Chondrocyte (in vitro differentiated cells): ENCODE measurements around the gene USP11. TPM values are rescaled to one million over a fixed set of nuclear protein-coding genes. Genes with fewer than 3 reads are reported as not detected.
"Not testable (repeated sequence)": the region's sequence is repeated elsewhere in the genome, so short reads cannot be mapped to it uniquely, and the experiment has no call there.

Experiments
- DNase-seq: peaks from one replicate; pipeline ENCODE4 v3.0.0; 2021; ENCODE audit warnings: mixed read lengths, low spot score
- H3K27ac Mint-ChIP-seq: one replicate; pipeline ENCODE4 v1.8.0; 2021; ENCODE audit warnings: mild to moderate bottlenecking, moderate library complexity, mixed read lengths; ENCODE audit not compliant: unreplicated experiment
- H3K27me3 Mint-ChIP-seq: 2 replicates; pipeline ENCODE4 v1.8.0; 2021; ENCODE audit warnings: low read depth, mixed read lengths
- H3K36me3 Mint-ChIP-seq: 2 replicates; pipeline ENCODE4 v1.8.0; 2021; ENCODE audit warnings: low read depth, mixed read lengths
- H3K4me1 Mint-ChIP-seq: 2 replicates; pipeline ENCODE4 v1.8.0; 2021; ENCODE audit warnings: low read depth, mild to moderate bottlenecking, mixed read lengths
- H3K4me3 Mint-ChIP-seq: one replicate; pipeline ENCODE4 v1.8.0; 2021; ENCODE audit warnings: mild to moderate bottlenecking, moderate library complexity, mixed read lengths; ENCODE audit not compliant: unreplicated experiment
- H3K9me3 Mint-ChIP-seq: 2 replicates; pipeline ENCODE4 v1.8.0; 2021; ENCODE audit warnings: low read depth, mixed read lengths
- total RNA-seq: library from RNA; stranded (reverse); gene quantifications from 3 replicates; pipeline ENCODE4 v1.2.1, GENCODE V29; 2021
- TF ChIP-seq, protein P1 (sequence below): fragments of 200-600 bp; sonication (generic); IDR thresholded peaks from 2 replicates; pipeline ENCODE4 v1.5.0; 2021; ENCODE audit warnings: antibody characterized with exemption, mild to moderate bottlenecking, moderate library complexity

USP11 gene
- total RNA-seq, 1 donor from 2014 or later, result 157 TPM

DNA sequence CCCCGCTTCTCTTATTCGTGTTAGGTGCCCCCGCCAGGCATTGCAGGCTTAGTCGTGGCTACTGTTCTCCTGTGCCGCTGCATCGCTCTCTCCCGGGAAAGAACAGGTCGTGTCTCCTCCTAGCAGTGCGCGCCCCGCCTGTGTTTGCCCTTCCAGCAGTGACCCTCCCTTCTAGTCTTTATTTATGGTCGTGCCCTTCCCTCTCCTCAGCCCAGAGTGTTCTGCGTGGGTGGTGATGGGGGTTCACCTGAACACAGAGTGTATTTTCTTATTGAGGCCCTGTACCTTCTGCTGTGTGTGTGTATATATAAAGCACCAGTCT, 15.2 kb downstream of the USP11 start:
- Mint-ChIP-seq H3K27me3 (no peaks in the 10 kb centered on the region), H3K36me3 (peaks cover 40% of the 10 kb centered on the region), H3K4me3 (no peak overlapping the region), H3K9me3 (peaks cover 3% of the 10 kb centered on the region), H3K4me1 (no peaks in the 10 kb centered on the region), H3K27ac (no peak overlapping the region)
- no peak for DNase-seq
- TF ChIP-seq, protein P1, sequence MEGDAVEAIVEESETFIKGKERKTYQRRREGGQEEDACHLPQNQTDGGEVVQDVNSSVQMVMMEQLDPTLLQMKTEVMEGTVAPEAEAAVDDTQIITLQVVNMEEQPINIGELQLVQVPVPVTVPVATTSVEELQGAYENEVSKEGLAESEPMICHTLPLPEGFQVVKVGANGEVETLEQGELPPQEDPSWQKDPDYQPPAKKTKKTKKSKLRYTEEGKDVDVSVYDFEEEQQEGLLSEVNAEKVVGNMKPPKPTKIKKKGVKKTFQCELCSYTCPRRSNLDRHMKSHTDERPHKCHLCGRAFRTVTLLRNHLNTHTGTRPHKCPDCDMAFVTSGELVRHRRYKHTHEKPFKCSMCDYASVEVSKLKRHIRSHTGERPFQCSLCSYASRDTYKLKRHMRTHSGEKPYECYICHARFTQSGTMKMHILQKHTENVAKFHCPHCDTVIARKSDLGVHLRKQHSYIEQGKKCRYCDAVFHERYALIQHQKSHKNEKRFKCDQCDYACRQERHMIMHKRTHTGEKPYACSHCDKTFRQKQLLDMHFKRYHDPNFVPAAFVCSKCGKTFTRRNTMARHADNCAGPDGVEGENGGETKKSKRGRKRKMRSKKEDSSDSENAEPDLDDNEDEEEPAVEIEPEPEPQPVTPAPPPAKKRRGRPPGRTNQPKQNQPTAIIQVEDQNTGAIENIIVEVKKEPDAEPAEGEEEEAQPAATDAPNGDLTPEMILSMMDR, result no peak

DNA sequence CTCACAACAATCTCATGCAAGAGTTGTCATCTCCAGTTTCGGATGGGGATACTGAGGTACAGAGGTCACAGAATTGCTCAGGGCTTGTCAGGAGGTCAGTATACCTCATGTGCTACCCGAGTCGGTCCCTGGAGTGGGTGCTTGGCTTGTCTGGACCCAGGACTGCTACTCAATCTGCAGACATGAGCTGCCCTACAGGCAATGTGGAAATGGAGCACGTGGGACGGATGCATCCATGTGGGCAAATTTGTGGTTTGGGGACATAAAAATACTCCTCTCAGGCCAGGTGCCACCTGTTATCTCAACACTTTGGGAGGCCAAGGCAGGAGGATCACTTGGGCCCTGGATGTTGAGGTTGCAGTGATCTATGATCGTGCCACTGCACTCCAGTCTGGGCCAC, 15.8 kb downstream of the USP11 start:
- H3K27me3 Mint-ChIP-seq, result no peaks in the 10 kb centered on the region
- TF ChIP-seq, protein P1, result no peak
- H3K27ac Mint-ChIP-seq, result no peak overlapping the region
- H3K36me3 Mint-ChIP-seq, result peaks cover 38% of the 10 kb centered on the region
- peaks cover 4% of the 10 kb centered on the region for H3K9me3 Mint-ChIP-seq
- no peaks in the 10 kb centered on the region for H3K4me1 Mint-ChIP-seq
- H3K4me3 Mint-ChIP-seq, result no peak overlapping the region
- no peak for DNase-seq

DNA sequence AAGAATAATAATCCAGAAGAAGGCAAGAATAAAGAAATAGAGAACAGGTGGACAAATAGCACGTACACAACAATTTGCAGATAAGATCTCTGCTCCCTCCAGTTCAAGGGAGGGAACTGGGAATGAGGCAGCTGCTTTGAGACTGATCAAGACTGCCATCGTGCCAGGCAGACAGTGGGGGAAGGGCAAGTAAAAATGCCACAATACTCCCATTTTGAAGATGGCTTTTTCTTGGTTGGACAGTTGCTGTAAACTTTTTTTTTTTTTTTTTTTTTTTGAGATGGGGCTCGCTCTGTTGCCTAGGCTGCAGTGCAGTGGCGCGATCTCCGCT, 17.2 kb downstream of the USP11 start:
- H3K4me1 Mint-ChIP-seq, result no peaks in the 10 kb centered on the region
- H3K27me3 Mint-ChIP-seq, result no peaks in the 10 kb centered on the region
- no peak for DNase-seq
- H3K9me3 Mint-ChIP-seq, result peaks cover 14% of the 10 kb centered on the region
- H3K27ac Mint-ChIP-seq, result no peak overlapping the region
- TF ChIP-seq, protein P1, result no peak
- no peak overlapping the region for H3K4me3 Mint-ChIP-seq
- peaks cover 29% of the 10 kb centered on the region for H3K36me3 Mint-ChIP-seq

DNA sequence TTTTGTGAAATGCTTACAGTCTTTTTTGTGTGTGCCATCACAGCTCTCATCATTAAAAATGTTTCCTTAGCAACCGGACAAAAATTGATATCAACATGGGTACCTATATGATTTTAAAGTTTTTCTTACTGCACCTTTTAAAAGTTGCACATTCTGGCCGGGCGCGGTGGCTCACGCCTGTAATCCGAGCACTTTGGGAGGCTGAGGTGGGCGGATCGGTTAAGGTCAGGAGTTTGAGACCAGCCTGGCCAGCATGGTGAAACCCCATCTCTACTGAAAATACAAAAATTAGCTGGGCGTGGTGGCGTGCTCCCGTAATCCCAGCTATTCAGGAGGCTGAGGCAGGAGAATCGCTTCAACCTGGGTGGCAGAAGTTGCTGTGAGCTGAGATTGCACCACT, 24.8 kb downstream of the USP11 start:
- H3K4me1 Mint-ChIP-seq, DNase-seq, H3K27ac Mint-ChIP-seq, H3K4me3 Mint-ChIP-seq, H3K36me3 Mint-ChIP-seq, H3K27me3 Mint-ChIP-seq: not testable (repeated sequence)
- peaks cover 14% of the 10 kb centered on the region for H3K9me3 Mint-ChIP-seq

DNA sequence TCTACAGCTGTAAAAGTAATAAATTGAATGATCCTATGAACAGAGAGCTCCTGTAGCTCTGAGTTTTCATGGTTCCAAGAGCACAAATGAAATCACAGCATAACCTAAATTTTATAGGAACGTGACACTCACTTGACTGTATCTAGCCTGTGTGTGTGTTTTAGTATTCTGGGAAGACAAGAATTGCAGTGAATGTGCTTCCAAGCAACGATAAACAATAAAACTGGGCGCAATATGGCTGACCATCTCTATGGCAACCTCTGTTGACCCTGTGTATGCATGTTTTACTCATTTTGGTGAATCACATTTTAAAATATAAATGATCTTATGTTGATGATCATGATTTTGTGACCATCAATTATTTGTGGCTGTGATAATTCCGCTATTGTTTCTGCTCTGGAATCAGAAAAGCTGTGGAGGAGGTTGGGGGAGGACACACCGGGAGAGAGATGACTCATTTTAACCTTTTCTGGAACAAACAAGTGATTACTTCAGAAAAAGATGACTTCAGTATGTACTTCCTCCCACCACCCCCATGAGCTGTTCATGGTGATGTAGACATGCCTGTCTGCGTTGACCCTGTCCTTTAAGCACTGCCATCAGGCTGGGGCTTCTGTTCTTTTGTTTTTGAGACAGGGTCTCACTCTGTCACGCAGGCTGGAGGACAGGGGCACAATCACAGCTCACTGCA, 31.8 kb downstream of the USP11 start:
- no peaks in the 10 kb centered on the region for H3K4me1 Mint-ChIP-seq
- H3K36me3 Mint-ChIP-seq, result no peaks in the 10 kb centered on the region
- H3K4me3 Mint-ChIP-seq, result no peak overlapping the region
- H3K27ac Mint-ChIP-seq, result no peak overlapping the region
- no peak for DNase-seq
- TF ChIP-seq, protein P1, result no peak
- no peaks in the 10 kb centered on the region for H3K27me3 Mint-ChIP-seq
- no peaks in the 10 kb centered on the region for H3K9me3 Mint-ChIP-seq

DNA sequence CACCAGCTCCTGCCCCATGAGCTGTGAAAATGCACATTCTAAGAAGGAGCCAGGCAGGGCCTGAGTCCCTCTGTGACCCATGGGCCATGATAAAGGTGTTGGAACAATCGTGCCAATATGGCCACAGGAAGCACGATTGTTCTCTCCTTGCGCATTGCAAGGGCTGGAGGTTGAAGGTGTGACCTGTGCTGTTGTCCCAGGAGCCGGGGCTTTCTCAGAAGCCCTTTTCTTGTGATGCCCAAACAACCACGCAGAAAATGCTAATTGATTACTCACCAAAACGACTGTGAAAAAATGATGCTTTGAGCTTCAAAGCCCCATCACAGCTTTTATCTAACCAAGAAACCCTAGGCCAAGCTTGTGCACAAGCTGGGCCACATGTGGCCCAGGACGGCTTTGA, 33.8 kb downstream of the USP11 start:
- Mint-ChIP-seq H3K9me3 (no peaks in the 10 kb centered on the region), H3K27ac (no peak overlapping the region), H3K36me3 (no peaks in the 10 kb centered on the region), H3K27me3 (no peaks in the 10 kb centered on the region), H3K4me1 (no peaks in the 10 kb centered on the region), H3K4me3 (no peak overlapping the region)
- TF ChIP-seq, protein P1, result no peak
- DNase-seq, result no peak
